IMR-90 (cell line): ENCODE measurements around the gene DGKH. TPM values are rescaled to one million over a fixed set of nuclear protein-coding genes. Genes with fewer than 3 reads are reported as not detected.

Experiments used
- ATAC-seq: fragments of 200-7000 bp; cut with Tn5 transposase; 2 replicates; pipeline ENCODE4 v1.9.1; 2020; ENCODE audit warnings: low read depth, mild to moderate bottlenecking, moderate library complexity
- BruUV-seq: library from RNA; stranded (reverse); fragments of 400-500 nt; replicated peaks from 2 replicates; lab custom pipeline; 2021; lab: Mats Ljungman, UMichigan
- CTCF ChIA-PET: fragments of 300-600 bp; formaldehyde crosslinking; extraction: SDS; loops from one replicate; lab custom pipeline; 2021; ENCODE audit warnings: antibody characterized with exemption; lab: Yijun Ruan, JAX
- POLR2A ChIA-PET: fragments of 300-600 bp; sonication (Branson Sonifier 250); formaldehyde crosslinking; loops from one replicate; lab custom pipeline; 2022; ENCODE audit warnings: antibody characterized with exemption; ENCODE audit not compliant: unreplicated experiment; lab: Charles Lee
- DNase-seq: peaks from one replicate; pipeline ENCODE4 v3.0.0; 2013
- H2AFZ ChIP-seq: replicated peaks from 2 replicates; pipeline ENCODE3; 2013; ENCODE audit warnings: low read length, mild to moderate bottlenecking; ENCODE audit not compliant: poor library complexity
- H2AK5ac ChIP-seq: 2 replicates; pipeline ENCODE4 v1.6.1; 2013; ENCODE audit warnings: low read depth, low read length, inconsistent platforms
- H2AK9ac ChIP-seq: replicated peaks from 2 replicates; pipeline ENCODE3; 2013; ENCODE audit warnings: mild to moderate bottlenecking, low read depth, low read length, moderate library complexity; ENCODE audit not compliant: poor library complexity
- H2BK120ac ChIP-seq: 2 replicates; pipeline ENCODE4 v1.6.1; 2013; ENCODE audit warnings: low read depth, low read length, inconsistent platforms
- H2BK15ac ChIP-seq: 3 replicates; pipeline ENCODE4 v1.6.1; 2013; ENCODE audit warnings: low read depth, low read length, inconsistent platforms
- H2BK20ac ChIP-seq: 2 replicates; pipeline ENCODE4 v1.6.1; 2013; ENCODE audit warnings: low read depth, mild to moderate bottlenecking, inconsistent platforms, low read length, moderate library complexity
- H2BK5ac ChIP-seq: 2 replicates; pipeline ENCODE4 v1.6.1; 2013; ENCODE audit warnings: mild to moderate bottlenecking, low read depth, low read length, inconsistent platforms; ENCODE audit not compliant: poor library complexity, severe bottlenecking
- H3K14ac ChIP-seq: replicated peaks from 2 replicates; pipeline ENCODE4 v1.6.1; 2013; ENCODE audit warnings: low read depth, low read length, inconsistent platforms
- H3K18ac ChIP-seq: 2 replicates; pipeline ENCODE4 v1.6.1; 2013; ENCODE audit warnings: low read depth, low read length, control low read depth
- H3K23ac ChIP-seq: 2 replicates; pipeline ENCODE4 v1.6.1; 2013; ENCODE audit warnings: low read depth, low read length, inconsistent platforms
- H3K27ac ChIP-seq: 2 replicates; pipeline ENCODE4 v1.5.1; 2013; ENCODE audit warnings: mild to moderate bottlenecking, control low read depth, low read length; ENCODE audit not compliant: insufficient read depth
- H3K27me3 ChIP-seq: 2 replicates; pipeline ENCODE4 v1.6.1; 2013; ENCODE audit warnings: low read length; ENCODE audit not compliant: control insufficient read depth, insufficient read depth
- H3K36me3 ChIP-seq: 2 replicates; pipeline ENCODE4 v1.6.1; 2013; ENCODE audit warnings: low read length, mixed read lengths; ENCODE audit not compliant: control insufficient read depth, insufficient read depth
- H3K4ac ChIP-seq: 2 replicates; pipeline ENCODE4 v1.6.1; 2013; ENCODE audit warnings: low read depth, low read length, inconsistent platforms
- H3K4me1 ChIP-seq: 2 replicates; pipeline ENCODE4 v1.6.1; 2013; ENCODE audit warnings: low read length, mixed read lengths; ENCODE audit not compliant: control insufficient read depth, insufficient read depth
- H3K4me2 ChIP-seq: 2 replicates; pipeline ENCODE4 v1.6.1; 2013; ENCODE audit warnings: low read depth, mild to moderate bottlenecking, control low read depth, low read length, moderate library complexity
- H3K4me3 ChIP-seq: 2 replicates; pipeline ENCODE4 v1.5.1; 2013; ENCODE audit warnings: low read depth, mild to moderate bottlenecking, control low read depth, low read length, moderate library complexity; ENCODE audit not compliant: insufficient read depth
- H3K56ac ChIP-seq: 2 replicates; pipeline ENCODE4 v1.6.1; 2013; ENCODE audit warnings: low read length, inconsistent platforms; ENCODE audit not compliant: insufficient read depth; ENCODE audit errors: extremely low read depth
- H3K79me1 ChIP-seq, 2 experiments: 2 replicates each; pipeline ENCODE4 v1.6.1; 2013; ENCODE audit warnings: low read length in 2 of 2, inconsistent platforms in 1 of 2, low read depth in 1 of 2
- H3K9ac ChIP-seq: 2 replicates; pipeline ENCODE4 v1.6.1; 2013; ENCODE audit warnings: low read depth, low read length, control low read depth
- H3K9me1 ChIP-seq: 2 replicates; pipeline ENCODE4 v1.6.1; 2013; ENCODE audit warnings: low read length, inconsistent platforms; ENCODE audit not compliant: insufficient read depth
- H3K9me3 ChIP-seq: 2 replicates; pipeline ENCODE4 v1.6.1; 2013; ENCODE audit warnings: low read length; ENCODE audit not compliant: control insufficient read depth, insufficient read depth
- H4K20me1 ChIP-seq: 2 replicates; pipeline ENCODE4 v1.6.1; 2013; ENCODE audit warnings: low read length, inconsistent platforms; ENCODE audit not compliant: insufficient read depth
- H4K5ac ChIP-seq: 2 replicates; pipeline ENCODE4 v1.6.1; 2013; ENCODE audit warnings: mild to moderate bottlenecking, low read depth, low read length, control low read depth
- H4K8ac ChIP-seq, 2 experiments: 2 replicates each; pipeline ENCODE4 v1.6.1; 2013; ENCODE audit warnings: low read depth in 2 of 2, low read length in 2 of 2, control low read depth in 1 of 2, inconsistent platforms in 1 of 2
- H4K91ac ChIP-seq: 2 replicates; pipeline ENCODE4 v1.6.1; 2013; ENCODE audit warnings: low read depth, low read length, inconsistent platforms; ENCODE audit not compliant: insufficient read depth
- BHLHE40 ChIP-seq: fragments of 150-350 bp; IDR thresholded peaks from 2 replicates; pipeline ENCODE4 v1.6.1; 2016; ENCODE audit warnings: mild to moderate bottlenecking, low read depth, low read length
- CEBPB ChIP-seq: IDR thresholded peaks from 2 replicates; pipeline ENCODE4 v1.6.1; 2012; ENCODE audit warnings: low read depth, low read length, improper control_type of control experiment
- CHD1 ChIP-seq: IDR thresholded peaks from 2 replicates; pipeline ENCODE4 v1.6.1; 2012; ENCODE audit warnings: low read depth, low read length, improper control_type of control experiment
- CTCF ChIP-seq: conservative IDR thresholded peaks from 2 replicates; pipeline ENCODE4 v1.5.1; 2012; ENCODE audit warnings: mild to moderate bottlenecking, low read depth, low read length, improper control_type of control experiment
- ELK1 ChIP-seq: fragments of 150-350 bp; IDR thresholded peaks from 2 replicates; pipeline ENCODE4 v1.6.1; 2016; ENCODE audit warnings: low read depth, mild to moderate bottlenecking, low read length, moderate library complexity, borderline replicate concordance
- FOS ChIP-seq: fragments of 150-350 bp; IDR thresholded peaks from 2 replicates; pipeline ENCODE4 v1.6.1; 2016; ENCODE audit warnings: low read depth, low read length
- MAFK ChIP-seq: IDR thresholded peaks from 2 replicates; pipeline ENCODE4 v1.6.1; 2012; ENCODE audit warnings: low read depth, low read length, improper control_type of control experiment
- MAZ ChIP-seq: IDR thresholded peaks from 2 replicates; pipeline ENCODE4 v1.6.1; 2012; ENCODE audit warnings: low read depth, mild to moderate bottlenecking, low read length, improper control_type of control experiment, moderate library complexity, borderline replicate concordance
- MXI1 ChIP-seq: IDR thresholded peaks from 2 replicates; pipeline ENCODE4 v1.6.1; 2012; ENCODE audit warnings: low read depth, mild to moderate bottlenecking, low read length, moderate library complexity, borderline replicate concordance
- RAD21 ChIP-seq: IDR thresholded peaks from 2 replicates; pipeline ENCODE4 v1.6.1; 2012; ENCODE audit warnings: low read length, improper control_type of control experiment
- RCOR1 ChIP-seq: IDR thresholded peaks from 2 replicates; pipeline ENCODE4 v1.6.1; 2012; ENCODE audit warnings: mild to moderate bottlenecking, low read length, improper control_type of control experiment; ENCODE audit not compliant: insufficient replicate concordance
- SMC3 ChIP-seq: fragments of 150-350 bp; IDR thresholded peaks from 2 replicates; pipeline ENCODE4 v1.6.1; 2016; ENCODE audit warnings: low read depth, mild to moderate bottlenecking, antibody characterized with exemption, low read length, moderate library complexity
- WGBS, 2 experiments: methylation state at CpG; one replicate each; pipeline versions ENCODE4 v1.1.5 to v1.1.7; 2013; ENCODE audit warnings: missing lambda C conversion rate in 2 of 2; ENCODE audit not compliant: insufficient read length in 1 of 2; ENCODE audit errors: extremely low coverage in 2 of 2; 5-methylcytosine and 5-hydroxymethylcytosine counted together
- dilution Hi-C: fragments of 300-500 bp; cut with HindIII; formaldehyde crosslinking; loops from one replicate; pipeline ENCODE4 v1.14.3; 2018; ENCODE audit warnings: low sequenced_read_pairs; ENCODE audit not compliant: unreplicated experiment
- in situ Hi-C: fragments of 300-500 bp; cut with MboI; formaldehyde crosslinking; loops from 3 replicates; pipeline ENCODE4 v1.14.3; 2019; ENCODE audit warnings: low sequenced_read_pairs, inconsistent platforms, mixed read lengths
- intact Hi-C: fragments of 100-400 bp; cut with micrococcal nuclease; formaldehyde crosslinking; loops from 2 replicates; pipeline ENCODE4 v1.10.0; 2022
- polyA plus RNA-seq, 3 experiments: library from polyadenylated mRNA; depleted of rRNA; stranded (reverse); fragments of >200 nt; gene quantifications; 2 replicates each; pipeline ENCODE4 v1.2.3, GENCODE V29; 2012; ENCODE audit warnings: low replicate concordance in 1 of 3
- total RNA-seq: library from RNA; depleted of rRNA; stranded (reverse); fragments of >200 nt; gene quantifications from 2 replicates; pipeline ENCODE4 v1.2.3, GENCODE V29; 2012
- TF ChIP-seq, protein P1 (sequence below): fragments of 150-350 bp; IDR thresholded peaks from 2 replicates; pipeline ENCODE4 v1.6.1; 2017; ENCODE audit warnings: mild to moderate bottlenecking, antibody characterized with exemption, low read length, low read depth

The DGKH gene
- total and polyA plus RNA-seq, 2 of the 4 experiments (the other 2 are of a cell fraction), result 2.0 to 13.4 TPM

DNA sequence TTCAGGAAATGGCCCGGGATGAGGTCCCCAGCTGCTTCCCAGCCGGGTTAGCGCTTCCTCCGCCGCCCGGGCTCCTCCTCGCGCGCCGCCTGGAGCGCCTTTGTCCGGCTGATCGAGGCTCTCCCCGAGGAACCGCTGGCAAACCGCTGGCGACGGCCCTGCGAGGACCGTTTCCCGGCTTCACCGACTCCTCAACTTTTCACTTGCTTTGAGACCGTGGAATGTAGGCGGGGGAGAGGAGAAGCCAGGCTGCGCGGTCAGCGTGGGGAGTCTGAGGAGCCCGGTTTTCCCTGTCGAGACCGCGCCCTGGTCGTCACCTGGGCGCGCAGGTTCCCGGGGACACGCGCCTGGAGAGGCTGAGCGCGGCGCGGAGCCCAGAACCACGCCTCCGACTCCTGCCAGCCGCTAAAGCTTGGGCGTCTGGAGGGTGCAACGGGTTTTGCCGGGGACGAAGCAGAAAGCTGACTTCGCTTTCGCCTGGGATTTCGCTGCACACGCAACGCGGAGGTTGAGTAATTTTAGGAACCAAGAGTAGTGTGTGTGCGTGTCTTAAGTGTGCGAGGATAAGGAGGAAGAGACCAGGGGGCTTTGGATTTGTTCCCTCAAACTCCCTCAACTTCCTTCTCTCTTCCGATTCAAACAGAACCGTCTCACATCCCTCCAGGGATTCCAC is 7.3 kb upstream of the DGKH start:
- Histone ChIP-seq H3K4ac (peak overlapping the region; percentile 34), H3K23ac (peak overlapping the region; percentile 93), H3K14ac (peak overlapping the region; percentile 80), H2BK5ac (peak overlapping the region; percentile 4), H4K91ac (peak overlapping the region; percentile 29; the same call in 1 of the 2 replicates), H4K8ac (peak overlapping the region; percentile 37 to 42; a peak in 1 of 4 replicates), H3K4me1 (peaks cover 8% of the 10 kb centered on the region), H4K5ac (no peak overlapping the region), H3K9me3 (no peaks in the 10 kb centered on the region), H3K56ac (peak overlapping the region; percentile 44; the same call in 1 of the 2 replicates), H2BK120ac (no peak overlapping the region), H3K18ac (peak overlapping the region; percentile 26; the same call in 1 of the 2 replicates), H3K27ac (peak overlapping the region; percentile 74), H2AK9ac (peak overlapping the region; percentile 95), H2BK20ac (no peak overlapping the region; the same call in 1 of the 2 replicates), H2BK15ac (peak overlapping the region; percentile 29; the same call in 1 of the 3 replicates), H3K36me3 (no peaks in the 10 kb centered on the region), H3K9me1 (peaks cover 4% of the 10 kb centered on the region; the same call in 1 of the 2 replicates), H4K20me1 (0 out of 2 replicates have a peak, but pooled peaks cover 8% of the 10 kb centered on the region), H3K9ac (peak overlapping the region; percentile 71), H3K4me2 (peak overlapping the region; percentile 93), H2AK5ac (peak overlapping the region; percentile 59; the same call in 1 of the 2 replicates), H3K27me3 (no peaks in the 10 kb centered on the region), H3K4me3 (peak overlapping the region; percentile 95), H3K79me1 (peaks cover 14 to 28% of the 10 kb centered on the region in 2 experiments), H2AFZ (peak overlapping the region; percentile 94)
- ChIA-PET POLR2A (no interaction called here), CTCF (interaction anchor here (1.2 kb wide), 1 partner anchor 14 kb away, joined by 4 read pairs; no protein-coding TSS in a partner anchor)
- DNase-seq (peak; percentile 44), ATAC-seq (peak; percentile 6)
- WGBS, 2 experiments, result 0% methylated on average over 9 of the region's 58 CpGs; no CpG with 5 or more reads in 1 of the 2 experiments
- intact Hi-C loops, result loop anchor here (1.0 to 10.0 kb wide), 7 partner anchors 40 to 629 kb away; partner anchors contain the start of gene VWA8
- BruUV-seq, result no TSS peak
- dilution Hi-C loops, result no loop called here
- in situ Hi-C loops, result loop anchor here (10.0 kb wide), 1 partner anchor 376 kb away; no protein-coding TSS in a partner anchor
- TF ChIP-seq ELK1 (no peak), RAD21 (no peak), MXI1 (peak; percentile 34; the same call in 1 of the 2 replicates), MAZ (no peak), RCOR1 (peak; percentile 23), CHD1 (no peak), FOS (no peak), CTCF (no peak), SMC3 (no peak), BHLHE40 (no peak), CEBPB (peak; percentile 49; the same call in 1 of the 2 replicates), MAFK (no peak)
- TF ChIP-seq, protein P1, sequence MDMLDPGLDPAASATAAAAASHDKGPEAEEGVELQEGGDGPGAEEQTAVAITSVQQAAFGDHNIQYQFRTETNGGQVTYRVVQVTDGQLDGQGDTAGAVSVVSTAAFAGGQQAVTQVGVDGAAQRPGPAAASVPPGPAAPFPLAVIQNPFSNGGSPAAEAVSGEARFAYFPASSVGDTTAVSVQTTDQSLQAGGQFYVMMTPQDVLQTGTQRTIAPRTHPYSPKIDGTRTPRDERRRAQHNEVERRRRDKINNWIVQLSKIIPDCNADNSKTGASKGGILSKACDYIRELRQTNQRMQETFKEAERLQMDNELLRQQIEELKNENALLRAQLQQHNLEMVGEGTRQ, result no peak
